Activated CD8-positive, alpha-beta memory T cell treated with anti-CD3 and anti-CD28 coated beads, Interleukin-2, amount 50 U/mL, for 24 hours (primary cell): ENCODE measurements around the gene RUVBL1.
"Not testable (repeated sequence)": the region's sequence is repeated elsewhere in the genome, so short reads cannot be mapped to it uniquely, and the experiment has no call there.

ENCODE experiments used
- DNase-seq: peaks from one replicate; pipeline ENCODE4 v3.0.0-alpha.2; 2020; ENCODE audit errors: extremely low read depth

Gene RUVBL1

GRCh38 chr3:128123538-128124368 lies at the start of gene RUVBL1:
Gene RUVBL1 (minus strand): TSS chr3:128123812. CDS start chr3:128123724, 88 bp downstream.
- peak; percentile 92 for DNase-seq

- DNase-seq = no peak
Measured at GRCh38 chr3:128173200-128173599, 49.6 kb upstream of the RUVBL1 start.

- no peak for DNase-seq
Measured at GRCh38 chr3:128170866-128171516, 47.4 kb upstream of the RUVBL1 start.

GRCh38 chr3:128168836-128169235 lies 45.2 kb upstream of the RUVBL1 start:
- no peak for DNase-seq

DNA sequence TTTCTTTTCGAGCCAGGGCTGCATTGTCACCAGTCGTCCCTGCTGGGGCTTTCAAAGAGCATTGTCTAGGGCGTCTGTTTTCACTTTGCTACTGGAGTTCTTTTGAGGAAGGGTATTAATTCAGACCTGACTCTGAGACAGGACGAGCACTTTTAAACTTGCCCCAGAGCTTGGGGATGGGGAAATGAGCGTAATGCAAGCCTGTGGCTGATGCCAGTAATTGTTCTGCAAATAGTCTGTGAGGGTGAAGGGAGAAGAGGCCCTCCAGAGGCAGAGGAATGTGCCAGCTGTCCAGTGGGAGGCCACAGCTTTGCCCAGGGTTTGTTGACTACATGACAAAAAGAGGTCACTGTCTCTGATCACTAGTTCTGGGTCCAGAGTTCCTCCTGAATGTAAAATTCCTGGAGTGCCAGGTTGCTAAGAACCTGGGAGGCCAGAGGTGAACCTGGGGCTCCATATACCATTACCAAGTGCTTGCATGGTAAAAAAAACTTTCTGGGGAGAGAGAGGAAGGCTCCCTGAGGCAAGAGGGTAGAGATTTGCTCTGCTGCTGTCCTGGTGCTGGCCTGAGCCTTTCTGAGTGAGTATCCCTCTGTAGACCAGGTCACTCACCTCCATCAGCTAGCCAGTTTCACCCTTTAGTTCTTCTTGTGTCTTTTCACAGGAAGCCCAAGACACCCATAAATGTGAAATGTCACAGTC lies 44.5 kb upstream of the RUVBL1 start:
- no peak for DNase-seq

- no peak for DNase-seq
Measured at GRCh38 chr3:128167646-128167972, 44.0 kb upstream of the RUVBL1 start.

- no peak for DNase-seq
Measured at GRCh38 chr3:128166971-128167453, 43.4 kb upstream of the RUVBL1 start.

GRCh38 chr3:128163432-128163831 lies 39.8 kb upstream of the RUVBL1 start:
- no peak for DNase-seq

DNA sequence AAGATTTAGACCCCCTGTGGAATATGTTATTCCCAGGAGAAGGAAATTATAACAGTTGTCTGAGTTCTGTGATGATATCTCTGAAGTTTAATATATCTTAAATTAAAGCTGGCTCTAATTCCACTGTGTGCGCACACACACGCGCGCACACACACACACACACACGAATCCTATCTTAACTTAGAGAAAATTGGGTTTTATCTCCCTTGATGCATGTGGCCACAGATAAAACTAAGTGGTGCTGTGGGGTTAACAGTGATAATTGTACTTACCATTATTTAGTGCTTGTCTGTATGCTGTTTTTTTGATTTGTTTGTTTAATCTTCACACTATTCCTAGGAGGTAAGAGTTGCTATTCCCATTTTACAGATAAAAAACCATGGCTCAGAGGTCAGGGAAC lies 37.0 kb upstream of the RUVBL1 start:
- DNase-seq = no peak

DNA sequence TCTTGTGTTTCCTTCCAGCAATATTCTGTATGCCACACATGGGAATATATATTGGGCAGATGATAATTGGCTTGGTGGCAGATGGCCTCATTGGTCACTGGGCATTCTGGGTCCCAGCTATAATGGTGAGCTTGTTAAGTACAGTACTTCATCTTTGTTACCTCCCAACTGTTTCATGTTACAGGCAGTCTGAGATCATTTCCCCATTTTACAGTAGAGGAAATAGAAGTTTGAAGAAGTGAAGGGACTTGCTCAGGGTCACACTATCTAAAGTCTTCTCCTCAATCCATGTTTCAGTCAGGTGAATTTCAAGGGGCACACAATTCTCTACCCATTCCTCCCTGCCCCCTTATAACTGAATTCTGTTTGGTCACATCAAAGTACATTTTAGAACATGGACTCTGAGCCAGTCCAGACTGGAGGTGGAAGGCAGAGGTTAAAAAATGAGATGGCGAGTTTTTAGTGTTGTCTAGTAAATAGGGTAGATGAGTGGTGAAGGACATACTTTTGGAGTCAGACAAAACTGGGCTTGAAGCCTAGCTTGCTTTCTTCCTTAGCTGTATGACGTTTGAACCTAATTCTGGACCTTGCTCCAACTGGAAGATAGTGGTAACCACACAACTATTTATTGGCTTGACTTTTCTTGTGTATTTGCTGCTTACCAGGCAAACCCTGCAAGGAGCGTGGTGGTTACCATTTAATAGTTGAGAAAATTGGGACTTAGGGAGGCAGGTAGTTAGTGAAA lies 32.2 kb upstream of the RUVBL1 start:
- no peak for DNase-seq

DNA sequence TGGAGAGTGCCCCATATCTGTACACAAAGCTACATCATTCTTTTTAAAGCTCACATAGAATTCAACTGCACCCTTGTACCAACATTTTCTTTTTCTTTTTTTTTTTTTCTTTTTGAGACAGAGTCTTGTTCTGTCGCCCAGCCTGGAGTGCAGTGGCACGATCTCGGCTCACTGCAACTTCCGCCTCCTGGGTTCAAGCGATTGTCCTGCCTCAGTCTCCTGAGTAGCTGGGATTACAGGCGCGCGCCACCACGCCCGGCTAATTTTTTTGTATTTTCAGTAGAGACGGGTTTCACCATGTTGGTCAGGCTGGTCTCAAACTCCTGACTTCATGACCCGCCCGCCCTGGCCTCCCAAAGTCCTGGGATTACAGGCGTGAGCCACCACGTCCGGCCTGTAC lies 30.7 kb upstream of the RUVBL1 start:
- DNase-seq = not testable (repeated sequence)

GRCh38 chr3:128153156-128154041 lies 29.8 kb upstream of the RUVBL1 start, which contains the start of gene EEFSEC:
Gene EEFSEC (plus strand): TSS chr3:128153481. CDS start chr3:128153508, 27 bp downstream.
- DNase-seq = peak; percentile 60

- no peak for DNase-seq
Measured at GRCh38 chr3:128152419-128153155, 29.0 kb upstream of the RUVBL1 start.

DNA sequence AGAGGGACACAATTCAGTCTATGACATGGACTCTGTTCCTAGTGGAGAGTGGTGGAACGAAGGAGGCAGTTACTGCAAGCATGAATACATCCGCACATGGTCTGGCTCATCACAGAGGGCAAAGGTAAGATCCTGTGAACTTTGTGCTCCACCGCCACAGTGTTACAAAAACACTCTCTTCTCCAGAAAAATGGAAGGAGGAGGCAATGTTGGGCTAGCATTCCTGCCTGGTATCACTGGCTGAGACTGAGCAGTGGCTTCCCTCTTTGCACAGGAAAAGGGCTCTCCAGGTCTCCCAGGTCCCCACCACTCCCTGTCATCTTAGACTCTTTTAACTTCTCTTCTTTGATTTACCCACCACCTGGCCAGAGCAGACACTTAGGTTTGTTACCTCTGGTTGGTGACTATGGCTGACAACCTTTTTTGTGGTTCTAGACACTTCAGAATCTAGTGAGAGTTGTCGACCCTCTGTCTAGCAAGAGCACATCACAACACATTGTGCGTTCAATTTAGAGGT lies 28.2 kb upstream of the RUVBL1 start:
- no peak for DNase-seq

GRCh38 chr3:128149650-128150049 lies 26.0 kb upstream of the RUVBL1 start:
- DNase-seq = no peak

DNA sequence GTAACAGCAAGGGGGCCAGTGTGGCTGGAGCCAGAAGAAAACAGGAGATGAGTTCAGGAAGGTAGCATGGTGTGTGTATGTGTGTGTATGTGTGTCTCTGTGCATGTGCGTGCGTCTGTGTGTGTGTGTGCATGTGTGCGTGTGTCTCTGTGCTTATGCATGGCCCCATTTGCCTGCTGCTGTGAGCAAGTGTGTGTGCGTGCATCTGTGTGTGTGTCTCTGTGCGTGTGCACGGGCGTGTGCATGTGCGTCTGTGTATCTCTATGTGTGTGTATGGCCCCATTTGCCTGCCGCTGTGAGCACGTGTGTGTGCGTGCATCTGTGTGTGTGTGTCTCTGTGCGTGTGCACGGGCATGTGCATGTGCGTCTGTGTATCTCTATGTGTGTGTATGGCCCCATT lies 22.6 kb upstream of the RUVBL1 start:
- DNase-seq = no peak

DNA sequence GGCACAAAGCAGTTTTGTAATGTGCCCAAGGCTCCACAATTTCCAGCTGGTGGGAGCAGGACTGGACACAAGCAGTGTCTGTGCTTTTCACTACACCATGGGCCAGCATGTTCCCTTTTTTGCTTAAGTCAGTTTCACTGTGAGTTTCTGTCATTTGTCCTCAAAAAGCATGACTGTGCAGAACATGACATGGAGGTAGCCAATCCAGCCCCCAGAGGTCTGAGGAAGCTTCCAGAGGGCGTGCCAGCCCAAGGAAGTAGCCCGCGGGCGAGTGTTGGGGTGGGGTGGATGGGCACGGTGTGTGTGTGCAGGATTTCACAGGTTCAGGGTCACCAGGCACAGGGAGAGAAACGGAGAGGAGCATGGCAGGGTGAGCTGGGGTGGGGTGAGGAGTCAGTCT lies 21.7 kb upstream of the RUVBL1 start:
- no peak for DNase-seq

- no peak for DNase-seq
Measured at GRCh38 chr3:128144512-128145187, 21.0 kb upstream of the RUVBL1 start.

GRCh38 chr3:128143496-128143895 lies 19.9 kb upstream of the RUVBL1 start:
- no peak for DNase-seq
